GM19240 (cell line): ENCODE data around the gene OTOGL.
"Not testable (repeated sequence)": the region's sequence is repeated elsewhere in the genome, so short reads cannot be mapped to it uniquely, and the experiment has no call there.

Experiments used
- DNase-seq: peaks from one replicate; pipeline ENCODE4 v3.0.0; 2011; ENCODE audit warnings: low spot score; ENCODE audit not compliant: insufficient read length

OTOGL gene

GRCh38 chr12:80129895-80130530 is 30.7 kb downstream of the OTOGL start:
- DNase-seq, result no peak

- no peak for DNase-seq
Observed at GRCh38 chr12:80135624-80136023, 36.3 kb downstream of the OTOGL start.

- DNase-seq, result no peak
Observed at GRCh38 chr12:80140005-80140404, 40.7 kb downstream of the OTOGL start.

GRCh38 chr12:80142640-80143039 is 43.3 kb downstream of the OTOGL start:
- no peak for DNase-seq

- no peak for DNase-seq
Observed at GRCh38 chr12:80143537-80143936, 44.2 kb downstream of the OTOGL start.

- DNase-seq, result not testable (repeated sequence)
Observed at GRCh38 chr12:80149547-80150313, 50.4 kb downstream of the OTOGL start.

- no peak for DNase-seq
Observed at GRCh38 chr12:80151131-80151530, 51.8 kb downstream of the OTOGL start.

- no peak for DNase-seq
Observed at GRCh38 chr12:80154261-80154660, 54.9 kb downstream of the OTOGL start.

GRCh38 chr12:80156306-80156705 is 57.0 kb downstream of the OTOGL start:
- no peak for DNase-seq

- DNase-seq, result no peak
Observed at GRCh38 chr12:80157645-80158044, 58.3 kb downstream of the OTOGL start.

- no peak for DNase-seq
Observed at GRCh38 chr12:80161612-80162011, 62.3 kb downstream of the OTOGL start.

- no peak for DNase-seq
Observed at GRCh38 chr12:80162177-80162576, 62.8 kb downstream of the OTOGL start.

GRCh38 chr12:80165746-80166145 is 66.4 kb downstream of the OTOGL start:
- DNase-seq, result no peak

GRCh38 chr12:80166751-80167150 is 67.4 kb downstream of the OTOGL start:
- DNase-seq, result no peak

- no peak for DNase-seq
Observed at GRCh38 chr12:80168936-80169335, 69.6 kb downstream of the OTOGL start.

GRCh38 chr12:80170915-80171314 is 71.6 kb downstream of the OTOGL start:
- no peak for DNase-seq

- DNase-seq, result no peak
Observed at GRCh38 chr12:80173083-80173864, 73.9 kb downstream of the OTOGL start.

GRCh38 chr12:80175307-80175930 is 76.1 kb downstream of the OTOGL start:
- DNase-seq, result no peak

- DNase-seq, result no peak
Observed at GRCh38 chr12:80176706-80177105, 77.4 kb downstream of the OTOGL start.

GRCh38 chr12:80178846-80179245 is 79.5 kb downstream of the OTOGL start:
- peak; percentile 10 for DNase-seq

- DNase-seq, result no peak
Observed at GRCh38 chr12:80183939-80184338, 84.6 kb downstream of the OTOGL start.

GRCh38 chr12:80184926-80185325 is 85.6 kb downstream of the OTOGL start:
- no peak for DNase-seq
